Measurements from ENCODE around the gene TTR.

The TTR gene

DNA sequence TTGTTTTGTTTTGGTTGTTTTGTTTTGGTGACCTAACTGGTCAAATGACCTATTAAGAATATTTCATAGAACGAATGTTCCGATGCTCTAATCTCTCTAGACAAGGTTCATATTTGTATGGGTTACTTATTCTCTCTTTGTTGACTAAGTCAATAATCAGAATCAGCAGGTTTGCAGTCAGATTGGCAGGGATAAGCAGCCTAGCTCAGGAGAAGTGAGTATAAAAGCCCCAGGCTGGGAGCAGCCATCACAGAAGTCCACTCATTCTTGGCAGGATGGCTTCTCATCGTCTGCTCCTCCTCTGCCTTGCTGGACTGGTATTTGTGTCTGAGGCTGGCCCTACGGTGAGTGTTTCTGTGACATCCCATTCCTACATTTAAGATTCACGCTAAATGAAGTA, at the start of gene TTR:
TSS of gene TTR (plus strand) at position 250 of the 400 bp plus-strand sequence. CDS start at position 276, 26 bp downstream.
- no peak for DNase-seq

DNA sequence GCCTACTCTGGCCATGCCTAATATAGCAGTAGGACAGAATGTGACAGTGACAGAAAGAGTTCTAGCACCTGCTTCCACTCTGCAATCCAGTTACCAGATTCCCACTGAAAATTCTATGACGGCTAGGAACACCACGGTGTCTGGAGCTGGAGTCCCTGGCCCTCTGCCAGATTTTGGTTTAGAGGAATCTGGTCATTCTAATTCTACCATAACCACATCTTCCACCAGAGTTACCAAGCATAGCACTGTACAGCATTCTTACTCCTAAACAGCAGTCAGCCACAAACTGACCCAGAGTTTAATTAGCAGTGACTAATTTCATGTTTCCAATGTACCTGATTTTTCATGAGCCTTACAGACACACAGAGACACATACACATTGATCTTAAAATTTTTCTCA, 45.2 kb upstream of the TTR start:
- DNase-seq: no peak

DNA sequence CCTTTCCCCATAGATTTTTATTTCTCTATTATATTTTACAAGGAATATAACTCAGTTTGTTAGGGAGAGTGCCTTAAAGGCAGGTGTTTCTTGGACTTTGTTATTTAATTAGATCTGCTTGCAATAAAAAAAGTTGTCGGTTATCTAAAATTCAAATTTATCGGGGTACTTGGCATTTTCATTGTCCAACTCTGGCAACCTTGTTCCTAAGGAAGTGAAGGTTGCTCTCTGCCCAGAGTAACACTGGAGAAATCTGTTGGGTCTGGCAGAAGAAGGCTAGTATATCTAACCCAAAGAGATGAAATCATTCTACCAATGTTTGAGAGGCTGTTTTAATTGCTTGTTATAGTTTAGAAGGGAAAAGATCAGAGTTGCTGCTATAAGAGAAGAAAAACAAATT, 42.8 kb upstream of the TTR start:
- no peak for DNase-seq

DNA sequence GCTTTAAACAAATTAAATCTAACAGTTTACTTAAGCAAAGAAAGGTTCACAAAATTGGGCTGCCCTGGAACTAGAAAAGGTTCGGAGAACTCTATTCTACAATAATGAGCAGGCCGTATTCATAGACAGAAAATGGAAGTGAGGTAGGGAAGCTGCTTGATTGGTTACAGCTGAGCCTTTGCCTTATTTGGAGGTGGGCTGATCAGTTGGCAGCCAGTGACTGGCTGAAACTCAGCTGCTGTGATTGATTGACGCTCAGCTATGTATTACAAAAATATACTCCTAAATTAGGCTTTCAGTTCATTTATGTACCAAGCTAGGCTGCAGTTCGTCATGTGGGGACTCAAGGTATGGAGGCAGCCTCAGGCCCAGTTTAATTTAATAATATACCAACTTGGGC, 42.3 kb upstream of the TTR start:
- no peak for DNase-seq

DNA sequence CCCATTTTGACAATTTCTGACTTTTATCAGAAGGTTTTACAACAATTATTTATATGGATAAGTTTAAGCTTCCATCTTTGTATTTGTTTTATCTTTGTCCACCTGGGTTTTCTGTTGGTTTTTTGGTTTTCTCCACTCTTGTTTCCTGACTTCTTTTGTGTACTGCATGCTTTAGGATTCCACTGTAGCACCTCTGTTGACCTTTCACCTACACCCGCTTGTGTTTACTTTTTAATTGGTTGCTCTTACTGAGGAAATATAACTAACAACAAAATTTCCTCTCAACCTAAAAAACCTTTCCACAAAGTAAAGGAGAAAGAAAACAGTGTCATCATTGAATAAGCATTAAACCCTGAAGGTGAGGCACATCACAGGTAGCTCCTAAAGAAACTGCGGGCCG, 39.8 kb upstream of the TTR start:
- DNase-seq: no peak

DNA sequence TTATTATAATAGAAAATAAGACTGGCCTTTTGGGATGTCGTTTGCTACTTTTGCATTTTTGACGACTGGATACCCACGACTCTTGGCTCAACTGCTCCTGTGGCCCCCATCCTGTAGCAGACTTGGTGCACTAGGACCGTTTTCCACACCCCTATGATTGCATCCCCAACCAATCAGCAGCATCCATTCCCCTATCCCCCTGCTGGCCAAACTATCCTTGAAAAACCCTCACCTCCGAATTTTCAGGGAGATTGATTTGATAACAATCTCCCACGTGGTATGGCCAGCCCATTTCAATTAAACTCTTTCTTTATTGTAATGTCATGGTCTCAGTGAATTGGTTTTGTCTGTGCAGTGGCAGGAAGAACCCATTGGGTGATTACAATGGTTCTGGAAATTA, 37.9 kb upstream of the TTR start:
- no peak for DNase-seq

DNA sequence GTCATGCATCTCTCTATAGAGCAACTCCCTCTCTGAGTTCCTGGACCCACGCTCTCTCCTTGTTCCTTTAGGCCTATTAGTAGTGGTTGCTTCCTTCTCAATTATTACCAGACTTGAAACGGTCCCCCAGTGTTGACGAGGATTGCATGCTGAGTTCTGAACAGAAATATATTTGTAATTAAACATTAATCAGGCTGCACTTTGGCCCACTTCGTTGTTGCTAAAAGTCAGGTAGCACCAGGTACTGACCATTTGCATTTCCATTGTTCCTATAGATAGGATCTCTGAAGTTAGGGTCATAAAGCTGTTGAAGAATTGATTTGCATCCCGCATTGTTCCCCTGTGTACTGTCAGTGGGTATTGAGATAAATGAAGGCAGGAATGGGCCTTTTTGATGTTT, 36.9 kb upstream of the TTR start:
- DNase-seq: no peak

DNA sequence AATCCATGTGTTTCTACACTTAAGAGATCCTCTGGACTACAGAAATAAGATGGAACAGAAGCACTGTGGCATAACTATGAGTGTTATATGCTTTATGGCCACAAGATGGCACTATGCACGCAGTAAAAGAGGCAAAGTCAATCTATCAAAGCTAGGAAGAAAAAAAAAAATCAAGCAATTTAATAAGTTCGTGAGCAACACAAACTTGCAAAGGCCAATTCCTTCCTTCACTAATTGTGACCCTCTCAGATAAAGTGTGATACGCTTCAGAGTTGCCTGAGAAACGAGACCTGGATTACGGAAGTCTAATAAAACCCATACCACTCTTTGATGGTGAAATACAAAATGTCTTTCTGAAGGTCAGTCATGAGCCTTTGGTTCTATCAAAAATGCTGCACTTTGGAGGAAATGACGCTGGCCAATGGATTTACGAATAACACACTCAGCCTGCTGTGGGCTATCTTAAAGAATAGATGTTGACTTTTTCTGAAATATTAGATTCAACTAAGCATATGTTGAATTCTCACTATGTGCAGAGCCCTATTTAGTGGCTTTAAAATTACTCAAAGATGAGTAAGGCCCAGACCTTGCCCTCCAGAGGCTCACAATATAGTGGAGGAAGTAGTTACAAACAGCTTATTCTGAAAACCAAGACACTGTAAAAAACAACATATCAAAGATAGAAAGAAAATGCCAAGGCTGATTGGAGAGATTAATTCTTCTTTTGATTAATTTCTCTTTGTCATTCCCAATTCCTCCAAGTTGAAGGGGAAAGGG, 35.5 kb upstream of the TTR start:
- DNase-seq: no peak

DNA sequence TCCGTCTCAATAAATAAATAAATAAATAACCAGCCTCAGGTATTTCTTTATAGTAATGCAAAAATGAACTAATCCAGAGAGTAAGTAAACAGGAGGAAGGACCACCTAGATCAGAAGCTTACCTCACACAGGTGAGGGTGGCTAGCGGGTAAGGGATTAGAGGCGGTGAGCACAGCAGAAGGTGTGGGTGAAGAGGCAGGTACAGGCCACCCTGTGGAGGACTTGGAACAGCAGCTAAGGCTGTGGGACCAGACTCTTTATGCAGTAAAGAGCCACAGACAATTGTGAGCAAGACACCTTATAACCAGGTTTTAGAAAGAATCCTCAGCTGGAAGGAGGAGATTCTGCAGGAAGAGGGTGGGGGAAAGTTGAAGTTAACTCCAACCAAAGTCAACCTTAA, 34.2 kb upstream of the TTR start:
- DNase-seq: no peak

DNA sequence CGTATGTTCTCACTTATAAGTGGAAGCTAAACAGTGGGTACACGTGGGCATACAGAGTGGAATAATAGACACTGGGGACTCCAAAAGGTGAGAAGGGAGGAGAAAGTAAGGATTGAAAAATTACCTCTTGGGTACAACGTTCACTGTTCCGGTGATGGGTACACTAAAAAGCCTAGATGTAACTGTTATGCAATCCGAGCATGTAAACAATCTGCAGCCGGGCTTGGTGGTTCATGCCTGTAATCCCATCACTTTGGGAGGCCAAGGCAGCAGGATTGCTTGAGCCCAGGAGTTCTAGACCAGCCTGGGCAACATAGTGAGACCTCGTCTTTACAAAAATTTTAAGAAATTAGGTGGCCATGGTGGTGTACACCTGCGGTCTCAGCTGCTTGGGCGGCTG, 33.1 kb upstream of the TTR start:
- DNase-seq: no peak

DNA sequence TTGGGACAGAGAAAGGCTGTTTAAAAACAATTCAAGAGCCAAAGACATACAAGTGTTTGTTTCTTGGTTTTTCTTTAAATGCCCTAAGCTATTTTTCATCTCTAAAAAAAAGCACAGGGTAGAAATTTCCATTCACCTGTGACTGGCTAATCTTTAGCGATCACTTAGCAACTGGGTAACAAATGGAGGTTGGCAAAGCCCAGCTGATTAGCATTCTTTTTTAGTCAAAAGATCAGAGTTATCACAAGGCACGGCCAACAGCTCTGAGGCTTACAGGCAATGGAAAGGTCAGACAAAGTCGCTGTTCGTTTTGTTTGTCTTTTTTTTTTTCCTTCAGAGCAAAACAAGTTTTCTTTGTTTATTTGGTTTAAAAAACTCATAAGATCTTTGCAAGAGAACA, 29.0 kb upstream of the TTR start:
- DNase-seq: no peak

DNA sequence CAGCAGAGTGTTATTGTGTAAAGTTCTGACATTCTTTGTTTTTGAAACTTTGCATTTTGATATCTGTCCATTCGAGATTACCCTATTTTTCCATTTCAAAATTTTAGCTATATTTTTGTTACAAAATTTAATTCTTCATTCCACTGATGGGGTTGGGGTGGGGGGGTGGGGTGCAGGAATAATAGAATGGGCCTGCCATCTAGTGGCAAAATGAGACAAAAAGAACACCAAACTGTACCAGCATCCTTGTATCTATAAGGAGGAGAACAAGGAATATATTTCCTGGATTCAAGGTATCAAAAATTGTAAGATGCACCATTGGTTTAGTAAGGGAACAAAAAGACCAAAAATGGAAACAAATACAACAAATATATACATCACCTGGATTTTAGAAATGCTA, 27.9 kb upstream of the TTR start:
- DNase-seq: no peak

DNA sequence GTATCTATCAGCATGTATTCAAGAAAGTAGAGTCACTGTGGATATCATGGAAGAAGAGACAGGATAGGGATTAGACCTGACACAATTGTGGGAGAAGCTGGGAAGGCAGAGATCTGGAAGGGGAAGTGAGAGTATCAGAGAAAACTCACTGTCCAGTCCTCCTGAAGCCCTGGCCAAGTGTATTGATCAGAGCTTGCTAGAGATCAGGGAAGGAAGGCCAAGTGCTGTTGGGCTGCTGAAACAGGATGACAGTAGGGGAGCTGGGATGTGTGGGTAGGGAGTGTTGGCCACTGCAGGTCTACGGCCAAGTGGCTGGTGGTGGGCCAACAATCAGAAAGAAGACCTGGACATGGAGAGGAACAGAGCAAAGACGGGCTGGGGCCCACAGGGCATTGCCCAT, 26.3 kb upstream of the TTR start:
- no peak for DNase-seq

DNA sequence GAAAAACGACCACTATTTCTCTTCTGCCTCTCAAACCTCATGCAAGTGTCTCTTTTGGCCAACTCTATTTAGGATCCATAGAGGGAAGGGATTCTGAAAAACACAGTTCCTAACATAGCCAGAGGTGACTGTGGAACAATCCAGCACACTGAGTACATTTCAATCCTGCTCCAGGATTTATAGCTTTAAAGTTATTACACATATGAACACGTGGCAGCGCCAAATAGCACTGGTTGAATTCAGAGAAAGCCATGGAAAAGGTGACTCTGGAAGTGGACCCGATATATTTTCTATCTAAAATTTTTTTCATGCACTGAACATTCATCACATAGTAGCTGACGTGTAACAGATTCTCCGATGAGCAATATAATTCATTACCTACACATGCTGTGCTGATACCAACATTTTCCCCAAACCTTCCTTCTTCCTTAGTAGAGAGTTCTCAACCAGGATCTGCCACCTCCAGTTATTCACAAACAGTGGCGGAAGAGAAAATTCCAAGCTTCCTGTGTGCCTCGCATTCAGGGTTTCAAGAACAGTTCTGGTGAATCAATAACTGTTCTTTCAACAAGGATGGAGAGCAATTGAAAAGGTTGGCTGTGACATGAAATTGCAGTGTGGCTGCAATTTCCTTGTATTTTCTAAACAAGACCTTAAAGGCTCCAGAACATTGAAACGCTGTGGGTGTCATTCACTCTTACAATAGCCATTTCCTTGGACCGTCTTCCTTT, 25.7 kb upstream of the TTR start:
- no peak for DNase-seq

DNA sequence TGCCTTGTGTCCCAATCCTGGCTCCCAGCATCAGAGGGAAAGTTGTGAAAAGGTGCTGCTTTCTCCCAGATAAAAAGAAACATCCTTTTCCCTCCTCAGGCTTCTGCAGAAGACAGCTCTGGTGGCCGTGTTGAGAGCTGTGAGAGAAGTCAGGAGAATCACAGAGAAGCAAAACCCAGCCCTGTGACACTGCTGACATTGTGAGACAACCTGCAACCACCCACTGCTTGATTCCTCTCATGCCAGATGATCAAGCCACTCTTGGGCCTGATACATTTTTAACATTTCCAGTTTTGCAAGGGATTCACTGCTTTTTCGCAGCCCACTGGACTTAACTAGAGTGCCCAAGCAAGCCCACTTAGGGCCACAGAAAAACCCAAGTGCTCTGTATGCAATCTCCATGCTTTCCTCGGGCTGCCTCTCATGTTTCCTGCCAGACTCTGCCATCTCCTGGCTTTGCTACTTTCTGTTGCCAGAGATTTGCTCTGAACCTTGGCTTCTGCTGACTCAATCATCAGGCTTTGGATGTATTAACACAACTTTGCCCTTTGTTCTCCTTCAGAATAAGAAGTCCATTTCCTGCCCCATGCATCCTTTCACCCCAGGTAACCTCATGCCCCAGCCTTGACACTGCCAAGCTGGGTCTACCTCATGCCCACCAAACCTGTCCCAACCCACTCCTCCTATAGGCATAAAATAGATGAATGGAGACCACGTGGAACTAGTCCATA, 24.9 kb upstream of the TTR start:
- DNase-seq: no peak

DNA sequence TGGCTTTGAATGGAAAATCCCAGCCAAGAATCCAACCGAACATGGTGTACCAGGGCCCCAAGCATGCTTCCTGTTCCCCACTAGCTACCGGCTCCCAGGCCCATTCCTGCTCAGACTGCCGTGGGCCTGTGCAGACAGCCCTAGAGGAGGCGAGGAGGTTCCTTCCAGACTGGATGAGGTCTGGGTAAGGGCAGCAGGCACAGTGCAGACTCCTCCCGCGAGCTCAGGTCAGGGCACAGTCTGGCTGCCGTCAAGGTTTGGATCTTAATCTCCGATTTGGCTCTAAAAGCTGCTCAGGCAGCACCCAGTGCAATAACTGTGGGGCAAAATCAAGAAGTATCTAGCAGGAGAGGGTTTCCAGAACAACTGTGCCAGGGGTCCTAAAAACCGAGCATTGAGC, 19.3 kb upstream of the TTR start:
- DNase-seq: no peak

DNA sequence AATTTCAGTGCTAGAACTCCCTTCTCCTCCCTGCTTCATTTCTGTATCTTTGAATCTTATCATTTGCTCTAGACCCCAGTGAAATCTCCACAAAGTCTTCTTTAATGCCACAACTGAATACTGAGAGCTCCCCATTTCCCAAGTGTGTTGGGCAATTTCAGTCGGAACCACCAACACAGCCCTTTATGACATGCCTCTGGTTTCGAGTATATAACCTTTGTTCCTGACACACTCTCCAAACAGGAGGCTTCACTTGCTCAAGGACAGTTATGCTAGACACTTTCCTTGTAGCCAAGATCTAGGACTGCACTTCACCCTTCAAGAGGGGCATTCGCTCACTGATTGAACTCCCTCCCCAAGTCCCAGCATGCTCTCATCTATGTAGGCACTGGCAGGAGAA, 18.6 kb upstream of the TTR start:
- no peak for DNase-seq

DNA sequence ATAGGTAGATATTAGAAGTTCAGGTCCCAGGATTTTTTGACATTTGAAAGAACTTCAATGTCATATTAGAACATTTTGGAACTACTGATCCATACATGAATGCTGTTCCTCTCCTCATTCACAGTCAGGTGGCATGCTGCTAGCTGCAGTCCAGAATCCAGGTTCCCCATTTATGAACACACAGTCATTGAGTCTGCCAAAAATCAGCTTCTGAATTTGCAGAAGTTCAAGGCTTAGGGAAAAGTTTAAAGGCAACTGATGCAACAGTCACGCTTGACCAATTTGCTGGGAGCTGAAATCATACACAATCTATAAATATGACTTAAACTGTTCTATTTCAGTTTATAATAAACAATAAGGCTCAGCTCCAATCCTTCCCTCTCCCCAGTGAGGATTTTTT, 17.3 kb upstream of the TTR start:
- DNase-seq: no peak

DNA sequence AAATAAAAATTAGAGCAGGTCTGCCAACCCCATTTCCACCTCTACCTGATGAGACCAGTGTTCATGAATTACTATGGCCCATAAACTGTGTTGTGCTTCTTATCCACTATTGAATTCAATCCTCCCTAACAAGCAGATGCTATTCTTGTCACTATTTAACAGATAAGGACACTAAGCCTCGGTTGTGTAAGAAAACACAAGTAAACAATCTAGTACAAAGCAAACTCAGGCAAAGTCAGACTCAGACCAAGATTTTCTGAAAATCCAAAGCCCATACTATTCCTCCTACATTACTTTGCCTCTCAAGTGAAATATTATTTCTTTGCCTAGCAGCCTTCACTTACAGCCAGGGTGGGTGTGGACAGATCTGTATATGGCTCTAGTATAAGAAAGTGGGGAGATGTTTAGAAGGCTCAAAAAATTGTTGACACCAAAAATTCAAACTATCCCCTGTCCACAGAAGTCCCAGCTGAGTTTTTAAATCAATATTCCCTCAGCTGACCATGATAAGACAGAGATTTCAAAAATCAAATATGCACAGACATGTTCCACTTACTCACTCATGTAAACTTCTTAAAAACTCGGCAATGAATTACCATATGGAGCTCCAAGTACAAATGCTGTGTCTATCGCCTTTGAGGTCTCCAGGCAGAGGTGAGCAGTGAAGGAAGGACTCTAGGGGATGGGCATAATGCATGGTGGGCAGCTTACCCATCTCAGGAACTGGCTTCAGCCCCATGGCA, 16.0 kb upstream of the TTR start:
- DNase-seq: no peak

DNA sequence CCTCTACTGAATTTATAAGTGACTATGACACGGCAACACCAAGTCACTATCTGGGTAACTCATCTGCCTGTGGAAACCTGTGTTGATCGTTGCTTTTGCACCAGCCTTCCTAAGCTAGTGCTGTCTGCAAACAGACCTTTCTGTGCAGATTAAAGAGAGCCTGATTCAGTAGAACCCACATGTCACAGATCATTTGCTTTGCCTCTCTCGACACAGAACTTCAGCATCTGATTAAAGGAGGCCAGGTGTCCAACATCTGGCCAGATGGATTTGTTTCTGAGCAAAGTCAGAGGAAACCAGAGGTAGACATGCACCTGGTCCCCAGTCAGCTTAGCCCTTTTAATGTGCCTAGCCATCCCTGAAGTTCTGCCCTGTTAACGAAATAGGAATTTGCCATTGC, 15.0 kb upstream of the TTR start:
- DNase-seq: no peak

DNA sequence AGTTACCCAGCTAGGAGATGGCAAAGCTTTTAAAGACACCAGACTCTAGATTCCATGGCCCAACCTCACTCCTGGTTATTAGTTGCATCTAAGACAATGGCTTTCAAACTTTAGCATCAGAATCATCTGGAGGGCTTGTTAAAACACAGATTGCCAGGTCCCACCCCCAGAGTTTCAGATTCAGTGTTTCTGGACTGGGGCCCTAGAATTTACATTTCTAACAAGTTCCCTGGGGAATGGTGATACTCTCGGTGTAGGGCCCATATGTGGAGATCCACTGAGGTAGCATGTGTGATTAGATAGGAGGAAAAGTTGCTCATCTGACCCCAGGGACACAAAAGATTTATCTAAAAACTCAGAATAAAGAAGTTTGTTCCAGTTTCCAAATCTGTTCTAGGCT, 14.5 kb upstream of the TTR start:
- no peak for DNase-seq

DNA sequence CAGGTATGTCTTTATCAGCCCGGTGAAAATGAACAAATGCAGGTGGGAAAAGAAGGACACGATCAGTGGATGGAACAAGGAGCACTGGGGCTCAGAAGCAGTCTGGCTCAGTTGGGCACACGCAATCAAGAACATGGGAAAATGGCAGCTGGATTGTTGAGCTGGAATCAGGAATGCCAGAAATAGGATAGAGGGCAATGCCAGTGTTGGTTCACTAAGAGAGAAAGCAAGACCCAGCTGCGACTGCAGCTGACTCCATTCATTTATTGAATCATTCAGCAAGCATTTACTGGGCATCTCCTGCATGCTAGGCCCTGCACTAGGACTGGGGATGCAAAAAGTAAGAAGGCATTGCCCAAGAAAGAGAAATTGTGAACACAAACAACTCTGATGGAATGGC, 13.6 kb upstream of the TTR start:
- no peak for DNase-seq

DNA sequence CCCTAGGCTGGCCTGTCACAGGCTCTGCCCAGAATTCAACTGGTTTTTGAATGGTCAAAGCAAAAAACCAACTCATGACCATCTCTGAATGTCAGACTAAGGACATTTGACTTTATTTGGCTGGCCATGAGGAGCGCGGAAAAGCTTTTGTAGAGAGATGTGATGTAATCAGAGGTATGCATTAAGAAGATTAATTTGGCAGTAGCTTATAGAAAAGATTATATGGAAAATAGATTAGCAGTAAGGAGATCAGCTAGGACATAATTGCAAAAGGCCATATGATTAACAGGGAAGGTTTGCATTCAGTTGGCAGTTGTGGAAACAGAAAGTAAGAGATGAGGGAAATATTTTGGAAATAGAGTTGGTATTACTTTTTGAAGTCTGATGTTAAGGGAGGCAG, 12.3 kb upstream of the TTR start:
- DNase-seq: no peak

Measured in activated effector memory CD4-positive, alpha-beta T cell treated with Interleukin-2 at 50 U/mL for 16 hours (primary cell).